HepG2 (cell line): ENCODE data around the gene PPCS.

Source experiments
- CTCF ChIP-seq: sonication (generic); formaldehyde crosslinking; IDR thresholded peaks from 2 replicates; pipeline ENCODE4 v1.5.0; 2020; ENCODE audit warnings: mild to moderate bottlenecking, missing genetic modification reagents, moderate library complexity
- ELF4 ChIP-seq: sonication (generic); formaldehyde crosslinking; IDR thresholded peaks from 2 replicates; pipeline ENCODE4 v1.5.0; 2020; ENCODE audit warnings: missing genetic modification reagents, mild to moderate bottlenecking, moderate library complexity, borderline replicate concordance
- HNRNPK ChIP-seq: fragments of 200-400 bp; formaldehyde crosslinking; IDR thresholded peaks from 2 replicates; pipeline ENCODE4 v1.6.1; 2018; ENCODE audit warnings: low read length, low read depth, moderate library complexity, mild to moderate bottlenecking; ENCODE audit not compliant: poor library complexity, severe bottlenecking
- RFX5 ChIP-seq: IDR thresholded peaks from 2 replicates; pipeline ENCODE4 v1.6.1; 2011; ENCODE audit warnings: low read depth, low read length, improper control_type of control experiment
- RNF2 ChIP-seq: fragments of 450-650 bp; conservative IDR thresholded peaks from 2 replicates; pipeline ENCODE4 v1.6.1; 2016; ENCODE audit warnings: low read depth
- SP1 ChIP-seq, 2 experiments: fragments of 450-650 bp in 1 of 2; sonication (generic) in 1 of 2; formaldehyde crosslinking in 1 of 2; IDR thresholded peaks; 2 replicates each; pipeline versions ENCODE4 v1.4.0 to v1.6.1; 2016 to 2020; ENCODE audit warnings: missing genetic modification reagents in 1 of 2
- TFAP4 ChIP-seq: sonication (generic); IDR thresholded peaks from 2 replicates; pipeline ENCODE4 v1.6.1; 2016; ENCODE audit warnings: low read depth, borderline replicate concordance
- ZBTB49 ChIP-seq: sonication (generic); formaldehyde crosslinking; IDR thresholded peaks from 2 replicates; pipeline ENCODE4 v1.4.0; 2020; ENCODE audit warnings: missing genetic modification reagents, borderline replicate concordance
- ZFP37 ChIP-seq: sonication (generic); formaldehyde crosslinking; IDR thresholded peaks from 2 replicates; pipeline ENCODE4 v1.4.0; 2020; ENCODE audit warnings: missing genetic modification reagents, borderline replicate concordance

GRCh38 chr1:42431514-42431913, 24.8 kb upstream of the PPCS start:
- no peak for TF ChIP-seq ELF4 (CRISPR knock-in tag)
- TF ChIP-seq HNRNPK = no peak
- no peak for TF ChIP-seq ZBTB49 (CRISPR knock-in tag)
- TF ChIP-seq SP1 (IDR thresholded peaks at IDR 0.05) = no peak
- no peak for TF ChIP-seq SP1 (CRISPR knock-in tag; IDR thresholded peaks at IDR 0.05)
- TF ChIP-seq CTCF (CRISPR knock-in tag) = no peak
- no peak for TF ChIP-seq RFX5
- TF ChIP-seq TFAP4 = no peak
- no peak for TF ChIP-seq ZFP37 (CRISPR knock-in tag)
- TF ChIP-seq RNF2 = no peak
